HG03575 (cell line): ENCODE measurements around the gene CD79A.

ENCODE experiments used
- ATAC-seq: cut with Tn5 transposase; IDR thresholded peaks from one replicate; pipeline ENCODE4 v1.9.1; 2021; ENCODE audit not compliant: unreplicated experiment, insufficient number of reproducible peaks, low FRiP score; ENCODE audit errors: extremely low read depth

Gene CD79A

DNA sequence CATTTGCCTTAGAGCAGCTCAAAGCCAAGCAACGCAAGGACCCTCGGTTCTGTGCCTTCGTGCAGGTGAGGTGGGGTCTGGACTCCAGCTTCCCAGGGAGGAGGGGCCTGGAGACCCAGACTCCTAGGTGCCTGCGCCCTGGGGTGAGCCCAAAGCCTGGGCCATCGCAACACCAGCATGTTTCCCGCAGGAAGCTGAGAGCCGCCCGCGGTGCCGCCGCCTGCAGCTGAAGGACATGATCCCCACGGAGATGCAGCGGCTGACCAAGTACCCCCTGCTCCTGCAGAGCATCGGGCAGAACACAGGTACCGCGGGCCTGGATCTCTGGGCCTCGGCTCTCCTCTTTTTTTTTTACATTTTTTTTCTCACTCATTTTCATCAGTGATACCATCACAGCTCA is 25.5 kb downstream of the CD79A start:
- ATAC-seq, result no peak

DNA sequence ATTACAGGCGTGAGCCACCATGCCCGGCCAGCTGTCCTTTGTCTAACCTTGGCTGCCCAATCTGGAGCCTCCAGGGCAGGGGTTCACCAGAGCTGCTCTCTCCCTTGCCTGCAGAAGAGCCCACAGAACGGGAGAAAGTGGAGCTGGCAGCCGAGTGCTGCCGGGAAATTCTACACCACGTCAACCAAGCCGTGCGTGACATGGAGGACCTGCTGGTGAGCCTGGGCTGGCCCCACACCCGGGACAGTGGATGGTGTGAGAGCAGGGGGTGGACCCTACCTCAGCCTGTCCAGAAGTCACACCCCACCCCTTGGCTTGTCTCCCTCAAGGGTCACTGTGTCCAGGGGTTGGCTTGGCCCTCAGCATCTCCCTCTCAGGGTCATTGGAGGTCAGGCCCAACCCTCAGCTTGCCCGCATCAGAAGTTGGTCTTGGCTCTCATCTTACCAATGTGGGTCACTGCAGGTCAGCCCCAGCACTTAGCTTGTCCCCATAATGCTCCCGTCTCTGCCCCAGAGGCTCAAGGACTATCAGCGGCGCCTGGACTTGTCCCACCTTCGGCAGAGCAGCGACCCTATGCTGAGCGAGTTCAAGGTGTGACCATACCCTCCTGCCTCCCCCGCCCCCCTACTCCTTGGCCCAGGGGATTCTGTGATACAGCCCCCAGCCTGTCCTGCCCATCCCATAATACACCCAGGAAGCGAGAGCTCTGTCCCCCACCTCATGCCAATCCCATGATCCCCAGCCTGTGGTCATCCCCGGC is 26.3 kb downstream of the CD79A start:
- no peak for ATAC-seq

DNA sequence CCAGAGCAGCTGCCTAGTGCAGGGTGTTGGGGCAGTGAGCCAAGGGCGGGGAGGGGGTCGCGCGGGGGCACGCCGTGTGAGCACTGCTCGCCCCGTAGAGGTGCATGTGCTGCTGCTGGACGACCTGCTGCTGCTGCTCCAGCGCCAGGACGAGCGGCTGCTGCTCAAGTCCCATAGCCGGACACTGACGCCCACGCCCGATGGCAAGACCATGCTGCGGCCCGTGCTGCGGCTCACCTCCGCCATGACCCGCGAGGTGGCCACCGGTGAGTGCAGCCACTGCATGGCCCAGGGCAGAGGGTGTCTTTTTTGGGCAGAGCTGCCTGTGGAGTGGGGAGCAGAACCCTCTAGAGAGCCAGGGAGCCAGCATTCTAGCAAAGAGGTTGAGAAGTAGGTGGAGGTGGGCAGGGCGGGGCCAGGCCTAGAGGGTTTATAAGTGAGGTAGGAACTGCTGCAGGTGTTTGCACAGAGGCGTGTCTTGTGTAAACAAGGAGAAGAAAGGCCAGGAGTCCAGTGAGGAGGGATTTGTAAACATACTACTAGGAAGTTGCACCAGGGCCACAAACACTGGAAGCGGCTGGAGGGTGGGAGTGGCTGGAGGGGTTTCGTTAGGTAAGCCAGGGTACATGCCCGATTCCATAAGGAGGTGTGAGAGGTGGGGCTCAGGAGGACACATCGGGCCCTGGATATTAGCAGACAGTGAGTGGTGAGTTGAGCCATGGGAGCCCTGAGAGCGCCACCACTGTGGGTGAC is 27.2 kb downstream of the CD79A start:
- no peak for ATAC-seq

GRCh38 chr19:41905273-41906002 is 28.4 kb downstream of the CD79A start:
- ATAC-seq, result no peak

GRCh38 chr19:41906271-41906670 is 29.2 kb downstream of the CD79A start:
- ATAC-seq, result no peak

DNA sequence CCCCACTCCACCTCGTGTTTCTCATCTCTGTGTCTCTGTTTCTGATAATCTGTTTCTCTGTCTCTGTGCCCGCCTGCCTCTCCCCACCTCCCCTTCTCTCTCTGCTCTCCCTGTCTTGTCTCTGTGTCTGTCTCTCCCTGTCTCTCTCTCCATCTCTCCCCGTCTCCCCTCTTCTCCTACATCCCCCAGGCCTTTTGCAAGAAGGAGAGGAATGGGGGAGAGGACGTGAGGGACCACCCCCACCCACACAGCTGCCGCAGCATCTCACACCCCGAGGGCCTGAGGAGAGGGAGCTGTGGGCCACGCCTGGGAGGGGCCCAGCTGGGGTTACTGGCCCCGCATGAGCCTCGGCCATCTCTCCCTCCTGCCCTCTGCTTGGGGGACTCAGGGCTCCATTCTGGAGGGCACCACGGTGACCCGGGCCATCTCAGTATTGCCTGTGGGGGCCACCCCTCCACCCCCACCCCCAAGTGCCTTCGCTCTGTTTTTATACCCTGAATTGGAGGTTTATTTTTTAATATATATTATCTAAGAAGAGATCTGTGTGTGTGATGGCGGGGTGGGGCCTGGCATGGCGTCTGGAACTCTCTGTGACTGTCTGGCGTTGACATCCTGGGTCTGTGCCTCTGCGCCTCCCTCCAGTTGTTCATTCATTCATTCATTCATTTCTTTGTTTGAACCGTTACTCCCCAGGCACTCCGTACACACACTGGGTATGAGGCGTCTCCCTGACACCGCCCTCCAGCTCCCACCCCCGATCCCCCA is 30.0 kb downstream of the CD79A start:
- ATAC-seq, result no peak

DNA sequence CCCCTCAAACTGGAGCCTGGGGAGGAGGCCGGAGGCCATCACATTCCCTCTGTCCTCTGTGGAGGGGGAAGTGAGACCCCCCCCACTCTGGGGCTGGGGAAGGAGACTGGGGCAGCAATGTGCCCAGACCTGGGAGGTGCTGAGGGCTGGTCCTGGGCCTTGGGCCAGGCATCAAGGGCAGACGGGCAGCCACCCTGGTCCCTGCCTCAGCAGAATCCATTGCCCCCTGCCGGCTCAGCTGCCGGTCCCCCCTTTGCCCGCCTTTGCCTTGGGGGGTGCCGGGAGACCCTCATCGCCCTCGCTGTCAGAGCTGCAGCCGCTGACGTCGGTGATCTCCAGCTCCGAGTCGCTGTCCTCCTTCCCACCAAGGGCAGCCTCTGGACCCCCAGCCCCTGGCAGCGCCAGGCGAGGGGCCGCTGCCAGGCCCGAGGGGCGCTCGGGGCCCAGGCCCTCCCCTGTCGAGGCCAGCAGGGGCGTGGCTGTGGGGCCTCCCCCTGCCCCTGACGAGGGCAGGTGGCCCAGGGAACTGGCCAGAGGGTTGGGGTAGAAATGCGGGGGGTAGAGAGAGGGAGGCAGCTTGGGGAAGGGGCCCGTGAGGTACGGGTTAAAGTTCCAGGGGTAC is 31.0 kb downstream of the CD79A start:
- ATAC-seq, result no peak

DNA sequence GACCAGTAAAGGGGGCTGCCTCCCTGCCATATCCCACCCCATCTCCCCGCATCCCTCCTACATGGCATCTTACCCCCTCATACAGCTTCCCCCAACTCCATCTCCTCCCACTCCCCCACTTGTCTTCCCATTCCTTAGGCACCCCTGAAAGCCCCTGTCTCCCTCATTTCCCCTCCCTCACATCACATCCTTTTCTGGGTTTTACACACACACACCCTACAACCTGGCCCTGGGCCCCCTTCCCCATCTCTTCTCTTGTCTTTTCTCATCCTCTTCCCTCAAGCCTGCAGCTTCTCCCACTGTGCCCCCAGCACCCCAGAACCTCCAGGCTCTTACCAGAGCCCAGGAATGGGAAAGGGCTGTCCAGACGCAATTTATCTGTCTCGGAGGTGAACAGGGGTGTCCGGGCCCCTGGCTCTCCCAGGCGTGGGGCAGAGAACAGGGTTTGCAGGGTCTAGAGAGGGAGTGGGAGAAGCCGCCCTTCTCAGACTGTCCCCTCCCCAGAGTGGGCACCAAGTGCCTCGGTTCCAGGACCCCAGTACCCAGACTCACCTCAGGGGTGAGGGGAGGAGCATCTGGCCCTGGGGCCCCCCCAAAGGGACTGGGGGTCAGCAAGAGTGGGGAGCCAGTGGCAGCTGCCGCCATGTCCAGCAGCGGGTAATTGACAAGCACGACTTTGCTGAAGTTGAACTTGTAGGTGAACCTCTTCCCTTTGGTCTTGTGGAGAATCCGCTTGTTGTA is 31.8 kb downstream of the CD79A start:
- no peak for ATAC-seq

- no peak for ATAC-seq
Measured at GRCh38 chr19:41909706-41910105, 32.6 kb downstream of the CD79A start.

DNA sequence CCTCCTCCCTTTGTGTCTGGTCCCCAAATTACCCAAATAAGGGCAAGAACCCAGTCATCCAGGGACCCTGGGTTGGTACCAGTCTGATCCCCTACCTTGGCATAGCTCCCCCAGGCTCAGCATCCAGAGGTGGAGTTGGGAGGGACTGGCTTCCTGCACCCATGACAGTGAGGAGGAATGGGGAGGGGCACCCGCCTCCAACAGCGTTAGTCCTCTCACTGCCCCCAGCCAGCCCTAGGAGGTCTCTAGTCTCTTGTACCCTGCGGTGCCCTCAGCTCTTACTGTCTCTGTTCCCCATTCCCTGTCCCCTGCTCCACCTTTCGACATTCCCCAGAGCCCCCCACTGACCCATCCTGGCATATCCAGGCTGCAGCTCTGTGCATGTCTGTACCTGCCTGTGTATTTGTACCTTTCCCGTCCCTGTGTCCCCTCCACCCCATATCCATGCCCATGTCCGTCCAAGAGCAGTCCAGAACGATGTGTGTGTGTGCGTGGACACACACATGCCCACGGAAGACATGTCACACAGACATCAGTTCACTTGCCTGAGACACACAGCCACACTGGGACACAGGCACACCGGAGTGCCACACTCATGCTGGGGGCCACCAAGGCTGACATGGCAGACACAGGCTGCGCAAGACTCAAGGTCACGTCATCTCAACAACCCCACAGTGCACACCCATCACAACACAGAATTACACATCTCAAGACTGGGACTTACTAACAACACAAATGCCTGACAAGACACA is 33.3 kb downstream of the CD79A start:
- ATAC-seq, result no peak

- ATAC-seq, result no peak
Measured at GRCh38 chr19:41910992-41911888, 34.2 kb downstream of the CD79A start.

DNA sequence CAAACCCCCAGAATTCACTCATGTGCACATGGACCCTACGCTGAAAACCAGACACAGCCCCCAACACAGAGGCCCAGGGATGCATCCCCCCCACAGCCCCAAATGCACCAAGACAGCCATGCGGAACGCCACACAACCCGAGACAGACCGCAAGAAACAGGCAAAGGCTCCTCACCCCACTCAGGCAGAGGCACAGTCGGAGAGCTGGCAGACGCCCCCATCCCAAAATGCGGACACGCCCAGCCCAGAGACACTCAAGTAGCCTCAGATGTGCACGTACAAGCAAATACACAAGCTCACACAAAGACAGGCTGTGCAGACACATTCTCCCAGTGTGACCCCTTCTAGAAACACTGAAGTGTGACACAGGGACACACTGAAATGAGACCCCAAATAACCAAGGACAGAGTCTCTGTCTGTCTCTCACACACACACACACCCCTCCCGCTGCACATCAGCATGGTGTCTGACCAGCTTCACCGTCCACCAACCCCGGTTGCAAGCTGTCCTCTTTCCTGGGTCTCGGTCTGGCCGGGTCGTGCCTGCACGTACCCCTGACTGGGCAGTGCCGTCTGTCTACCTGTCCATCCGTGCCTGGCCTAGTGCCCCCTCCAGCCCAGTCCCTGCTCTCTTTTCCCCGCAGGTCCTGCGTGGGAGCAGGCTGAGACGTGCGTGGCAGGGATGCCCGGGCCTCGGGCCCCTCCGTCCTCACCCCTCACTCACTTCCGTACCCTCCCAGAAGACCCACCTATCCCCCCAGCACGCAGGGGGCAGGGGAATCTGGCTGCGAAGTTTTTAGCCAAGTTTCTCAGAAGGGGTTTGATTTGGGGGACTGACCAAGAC is 35.0 kb downstream of the CD79A start:
- ATAC-seq, result no peak

DNA sequence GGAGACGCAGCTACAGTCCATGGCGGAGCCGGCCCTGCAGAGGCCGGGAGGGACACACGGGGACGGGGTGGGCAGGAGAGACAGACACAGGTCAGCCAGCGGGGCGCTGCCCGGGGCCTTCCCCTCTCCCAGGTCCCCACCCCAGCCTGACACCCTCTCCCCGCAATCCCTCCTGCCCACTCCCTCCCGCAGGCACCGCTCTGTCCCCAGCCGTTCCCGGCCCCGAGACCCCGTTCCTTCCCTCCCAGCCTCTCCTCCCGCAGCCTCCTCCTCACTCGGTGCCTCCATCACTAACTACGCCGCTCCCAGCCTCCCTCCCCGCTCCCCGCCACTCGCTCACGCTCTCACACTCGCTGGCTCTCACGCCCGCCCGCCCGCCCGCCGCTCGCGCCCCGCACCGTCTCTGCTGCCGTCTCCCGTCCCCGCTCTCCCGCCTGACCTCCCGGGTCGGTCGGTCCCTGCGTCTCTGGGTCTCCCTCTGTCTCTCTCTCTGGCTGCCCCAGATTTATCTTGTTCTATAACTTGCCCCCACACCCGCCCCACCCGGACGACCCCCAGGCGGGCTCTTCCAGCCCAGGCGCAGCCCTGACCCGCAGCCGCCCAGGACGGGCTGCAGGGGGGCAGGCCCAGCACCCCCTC is 35.9 kb downstream of the CD79A start:
- no peak for ATAC-seq

DNA sequence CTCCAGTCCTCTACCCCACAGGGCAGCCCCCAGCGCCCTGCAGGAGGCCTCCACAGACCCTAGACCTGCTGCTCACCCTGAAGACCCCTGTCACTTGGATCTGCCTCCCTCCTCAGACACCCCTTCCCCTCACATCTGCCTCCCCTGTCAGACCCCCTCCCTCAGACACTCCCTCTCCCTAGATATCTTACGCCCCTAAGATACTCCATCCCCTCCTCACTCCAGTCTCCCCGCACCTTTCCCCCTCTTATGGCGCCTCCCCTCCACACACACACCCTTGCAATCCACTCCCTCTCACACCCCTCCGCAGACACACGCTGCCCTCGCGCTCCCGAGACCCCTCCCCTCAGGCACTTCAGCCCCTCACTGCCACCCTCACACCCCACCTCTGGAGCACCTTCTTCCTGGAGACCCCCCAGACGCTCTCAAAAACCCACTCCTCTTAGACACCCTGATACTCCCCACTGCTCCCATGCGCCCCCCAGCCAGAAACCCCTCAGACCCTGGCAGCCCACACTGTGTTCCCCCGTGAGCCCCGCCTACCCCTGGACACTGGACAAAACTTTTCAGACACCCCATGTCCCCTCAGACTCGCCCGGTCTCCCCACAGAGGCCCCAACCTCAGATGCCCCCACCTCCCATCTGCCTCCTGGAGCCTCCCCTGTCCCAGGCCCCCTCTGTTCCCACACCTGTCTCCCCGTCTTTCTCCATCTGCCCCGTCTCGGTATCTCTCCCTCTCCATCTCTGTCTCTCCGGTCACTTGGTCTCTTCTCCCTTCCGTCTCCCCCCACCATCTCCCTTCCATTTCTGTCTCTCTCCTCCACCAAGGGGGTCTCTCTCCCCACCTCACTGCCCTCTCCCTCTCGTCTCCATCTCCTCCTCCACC is 36.7 kb downstream of the CD79A start:
- no peak for ATAC-seq
